ENCODE results near the gene SHROOM4. TPM values are rescaled to one million over a fixed set of nuclear protein-coding genes. Genes with fewer than 3 reads are reported as not detected.

SHROOM4 gene
- total RNA-seq, 3 donors from 2014 or later, result 2.9 to 3.6 (median 3.2) TPM

GRCh38 chrX:50769389-50770063 is 44.5 kb downstream of the SHROOM4 start:
- DNase-seq (peak; percentile 47 to 80 (median 52)), ATAC-seq (peak; percentile 91)
- Histone ChIP-seq H3K9me3 (no peaks in the 10 kb centered on the region), H3K4me1 (ENCODE audit: low read depth) (no peaks in the 10 kb centered on the region), H3K4me3 (no peak overlapping the region), H3K36me3 (ENCODE audit: low read depth) (no peaks in the 10 kb centered on the region)
- intact Hi-C loops (cut with DNase I, micrococcal nuclease), result no loop called here
- no peak for TF ChIP-seq CTCF (IDR thresholded peaks at IDR 0.05)

- DNase-seq (no peak), ATAC-seq (no peak)
- H3K4me3 ChIP-seq, result no peak overlapping the region
- intact Hi-C loops (cut with DNase I, micrococcal nuclease), result no loop called here
- no peaks in the 10 kb centered on the region for H3K4me1 ChIP-seq (ENCODE audit: low read depth)
- H3K36me3 ChIP-seq (ENCODE audit: low read depth), result no peaks in the 10 kb centered on the region
- no peaks in the 10 kb centered on the region for H3K9me3 ChIP-seq
- no peak for TF ChIP-seq CTCF (IDR thresholded peaks at IDR 0.05)
These were observed 45.2 kb downstream of the SHROOM4 start for GRCh38 chrX:50768801-50769200.

GRCh38 chrX:50765986-50766385 is 48.0 kb downstream of the SHROOM4 start:
- Histone ChIP-seq H3K4me1 (ENCODE audit: low read depth) (no peaks in the 10 kb centered on the region), H3K9me3 (no peaks in the 10 kb centered on the region), H3K4me3 (no peak overlapping the region), H3K36me3 (ENCODE audit: low read depth) (no peaks in the 10 kb centered on the region)
- TF ChIP-seq CTCF (IDR thresholded peaks at IDR 0.05), result no peak
- no peak for ATAC-seq
- intact Hi-C loops (cut with DNase I, micrococcal nuclease), result no loop called here
- DNase-seq, result no peak

GRCh38 chrX:50762578-50762977 is 51.4 kb downstream of the SHROOM4 start:
- Histone ChIP-seq H3K9me3 (no peaks in the 10 kb centered on the region), H3K36me3 (ENCODE audit: low read depth) (no peaks in the 10 kb centered on the region), H3K4me3 (no peak overlapping the region), H3K4me1 (ENCODE audit: low read depth) (no peaks in the 10 kb centered on the region)
- no peak for ATAC-seq
- no peak for TF ChIP-seq CTCF (IDR thresholded peaks at IDR 0.05)
- intact Hi-C loops (cut with DNase I, micrococcal nuclease), result no loop called here
- no peak for DNase-seq

- Histone ChIP-seq H3K36me3 (ENCODE audit: low read depth) (no peaks in the 10 kb centered on the region), H3K4me3 (no peak overlapping the region), H3K4me1 (ENCODE audit: low read depth) (no peaks in the 10 kb centered on the region), H3K9me3 (no peaks in the 10 kb centered on the region)
- ATAC-seq, result no peak
- no peak for TF ChIP-seq CTCF (IDR thresholded peaks at IDR 0.05)
- DNase-seq, result no peak
- intact Hi-C loops (cut with DNase I, micrococcal nuclease), result no loop called here
These were observed 57.7 kb downstream of the SHROOM4 start for GRCh38 chrX:50756276-50756675.

GRCh38 chrX:50751091-50751490 is 62.9 kb downstream of the SHROOM4 start:
- TF ChIP-seq CTCF (IDR thresholded peaks at IDR 0.05), result no peak
- intact Hi-C loops (cut with DNase I, micrococcal nuclease), result no loop called here
- no peaks in the 10 kb centered on the region for H3K4me1 ChIP-seq (ENCODE audit: low read depth)
- H3K4me3 ChIP-seq, result no peak overlapping the region
- H3K36me3 ChIP-seq (ENCODE audit: low read depth), result no peaks in the 10 kb centered on the region
- ATAC-seq (no peak), DNase-seq (no peak)
- H3K9me3 ChIP-seq, result no peaks in the 10 kb centered on the region
